ENCODE measurements around the gene COL17A1. TPM values are rescaled to one million over a fixed set of nuclear protein-coding genes. Genes with fewer than 3 reads are reported as not detected.

Gene COL17A1
- total and polyA plus RNA-seq, 9 of the 15 experiments (the other 6 are each of a cell fraction or from before 2014, with no cell fraction given): not detected

- TF ChIP-seq ZNF318 (IDR thresholded peaks at IDR 0.05; ENCODE audit: borderline replicate concordance in 1 of 2, low read depth in 1 of 2): no peak
- no peak for TF ChIP-seq MEF2D (tag; conservative IDR thresholded peaks at IDR 0.05; ENCODE audit: low read depth)
- no peak for TF ChIP-seq STAT5B (CRISPR knock-in tag; IDR thresholded peaks at IDR 0.05)
- no peak for TF ChIP-seq ARID3A (IDR thresholded peaks at IDR 0.05; ENCODE audit: borderline replicate concordance, low read depth, low read length)
- no peak for TF ChIP-seq GTF3C2 (IDR thresholded peaks at IDR 0.05; ENCODE audit: borderline replicate concordance, extremely low read depth, insufficient read length)
- no peak for TF ChIP-seq HMG20A (CRISPR knock-in tag; conservative IDR thresholded peaks at IDR 0.05)
- TF ChIP-seq RCOR1 (IDR thresholded peaks at IDR 0.05; ENCODE audit: borderline replicate concordance in 1 of 2, low read depth in 2 of 2, low read length in 2 of 2): peak in 1 of 2 experiments; percentile 63; a peak in 1 of 4 replicates
- TF ChIP-seq STAT5A (IDR thresholded peaks at IDR 0.05; ENCODE audit: borderline replicate concordance, low read length): no peak
- TF ChIP-seq POLR3G (IDR thresholded peaks at IDR 0.05; ENCODE audit: extremely low read depth, insufficient read length, insufficient replicate concordance): no peak
- TF ChIP-seq SRSF1 (IDR thresholded peaks at IDR 0.05; ENCODE audit: low read depth, low read length): no peak
- no peak for TF ChIP-seq ZNF778 (CRISPR knock-in tag; IDR thresholded peaks at IDR 0.05)
- TF ChIP-seq ZNF3 (CRISPR knock-in tag; IDR thresholded peaks at IDR 0.05): no peak
- 0 out of 2 replicates have a peak, but pooled peaks have one; percentile 40 for TF ChIP-seq ZNF584 (CRISPR knock-in tag; IDR thresholded peaks at IDR 0.05; ENCODE audit: low read depth)
- 0 out of 4 replicates have a peak, but pooled peaks of 1 of the 2 experiments have one; percentile 13 for TF ChIP-seq KDM1A (IDR thresholded peaks at IDR 0.05)
These were observed 35.3 kb upstream of the COL17A1 start (continued) for GRCh38 chr10:104120903-104121484.
